ENCODE measurements around the gene TBC1D2.
"Not testable (repeated sequence)": the region's sequence is repeated elsewhere in the genome, so short reads cannot be mapped to it uniquely, and the experiment has no call there.

The TBC1D2 gene

DNA sequence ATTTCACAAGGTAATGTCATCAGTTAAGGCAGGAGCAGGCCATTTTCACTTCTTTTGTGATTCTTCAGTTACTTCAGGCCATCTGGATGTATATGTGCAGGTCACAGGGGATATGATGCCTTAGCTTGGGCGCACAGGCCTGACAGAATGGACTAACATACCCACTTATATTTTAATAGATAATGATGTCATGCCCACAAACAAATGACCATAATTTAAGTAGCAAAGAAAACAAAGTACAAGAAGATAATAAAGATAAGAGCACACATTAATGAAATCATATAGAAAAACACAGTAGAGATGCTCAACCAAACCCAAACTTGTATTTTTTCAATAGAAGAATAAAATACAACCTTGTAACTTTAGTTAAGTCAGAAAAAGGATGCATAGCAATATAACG lies 19.7 kb upstream of the TBC1D2 start:
- FAIRE-seq (no peak), DNase-seq (ENCODE audit: low spot score) (no peak)

DNA sequence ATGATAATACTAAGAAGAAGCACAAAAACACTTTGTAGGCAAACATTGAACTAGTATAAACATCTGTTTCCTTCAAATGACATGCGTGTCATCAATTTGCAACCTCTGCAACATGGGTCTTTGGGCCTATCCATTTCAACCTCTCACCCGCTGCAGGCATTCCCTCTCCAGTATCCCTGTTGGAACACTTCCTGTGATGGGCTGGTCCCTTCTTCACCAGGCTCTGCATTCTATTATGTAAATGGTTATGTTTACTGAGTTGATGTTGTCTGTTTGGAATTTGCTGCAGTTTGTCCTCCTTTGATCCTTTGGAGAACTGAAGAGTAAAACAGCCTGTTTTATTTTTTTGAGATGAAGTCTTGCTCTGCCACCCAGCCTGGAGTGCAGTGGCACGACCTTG lies 16.6 kb upstream of the TBC1D2 start:
- no peak for FAIRE-seq
- no peak for DNase-seq (ENCODE audit: low spot score)

DNA sequence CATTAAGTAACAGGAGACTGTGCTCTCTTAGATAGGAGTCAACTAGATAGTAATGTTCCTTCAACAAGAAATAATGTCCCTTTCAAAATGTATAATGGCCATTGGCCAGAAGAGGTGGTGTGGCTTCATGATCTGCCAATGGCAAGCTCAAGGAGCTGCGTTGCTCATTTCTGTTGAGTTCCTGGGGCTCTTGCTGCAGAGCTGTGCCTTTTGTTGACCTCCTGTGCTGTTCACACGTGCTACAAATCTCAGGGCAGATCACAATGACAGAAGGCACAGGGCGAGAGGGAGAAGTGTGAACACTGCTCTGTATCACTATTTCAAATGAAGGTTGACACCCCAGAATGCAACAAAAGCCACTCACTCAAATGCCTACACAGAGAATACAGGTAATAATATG lies 16.0 kb upstream of the TBC1D2 start:
- no peak for FAIRE-seq
- no peak for DNase-seq (ENCODE audit: low spot score)

DNA sequence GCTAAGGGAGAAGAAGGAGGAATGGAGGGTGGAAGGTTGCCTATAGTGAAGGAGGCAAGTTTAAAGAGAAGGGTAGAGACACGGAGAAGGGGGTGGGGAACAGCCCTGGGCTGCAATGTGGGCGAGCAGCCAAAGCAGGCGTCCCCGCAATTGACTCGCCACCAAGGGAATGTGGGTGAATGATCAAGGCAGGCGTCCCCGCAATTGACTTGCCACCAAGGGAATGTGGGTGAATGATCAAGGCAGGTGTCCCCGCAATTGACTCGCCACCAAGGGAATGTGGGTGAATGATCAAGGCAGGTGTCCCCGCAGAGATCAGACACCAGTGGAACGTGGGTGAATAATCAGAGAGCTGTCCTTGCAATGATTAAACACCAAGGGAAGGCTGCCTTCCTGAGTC lies 14.8 kb upstream of the TBC1D2 start:
- FAIRE-seq; DNase-seq (ENCODE audit: low spot score): not testable (repeated sequence)

DNA sequence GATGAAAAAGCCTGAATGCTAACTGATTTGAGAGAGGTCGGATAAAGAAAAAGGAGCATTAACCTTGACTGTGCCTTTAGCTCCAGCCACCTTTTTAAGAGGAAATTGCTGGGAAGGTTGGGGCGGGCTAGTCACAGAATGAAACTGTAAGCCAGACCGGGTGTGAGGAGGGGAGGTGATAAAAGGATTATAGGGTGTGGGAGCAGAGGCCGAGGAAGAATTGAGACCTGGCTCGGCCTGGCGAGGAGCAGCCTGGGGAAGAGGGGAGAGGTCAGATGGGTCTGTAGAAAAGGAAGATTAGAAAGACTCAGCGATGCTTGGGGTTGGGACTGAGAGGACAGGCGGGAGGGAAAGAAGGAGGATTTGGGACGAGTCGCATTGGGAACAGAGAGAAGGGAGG lies 14.2 kb upstream of the TBC1D2 start:
- not testable (repeated sequence) for FAIRE-seq; DNase-seq (ENCODE audit: low spot score)

DNA sequence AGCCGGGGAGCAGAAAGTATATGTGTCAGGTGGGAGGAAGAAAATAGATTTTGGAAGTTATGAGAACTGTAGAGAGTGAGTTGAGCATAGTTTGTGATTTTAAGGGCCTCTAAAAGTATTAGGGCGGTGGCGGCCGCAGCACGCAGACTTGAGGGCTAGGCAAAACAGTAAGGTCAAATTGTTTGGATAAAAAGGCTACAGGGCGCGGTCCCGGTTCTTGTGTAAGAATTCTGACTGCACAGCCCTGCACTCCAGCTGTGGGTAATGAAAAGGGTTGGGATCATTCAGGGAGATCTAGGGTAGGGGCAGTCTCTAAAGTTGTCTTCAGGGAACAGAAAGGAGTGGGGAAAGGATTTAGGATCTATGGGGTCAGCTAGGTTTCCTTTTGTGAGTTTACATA lies 12.1 kb upstream of the TBC1D2 start:
- FAIRE-seq = not testable (repeated sequence)

DNA sequence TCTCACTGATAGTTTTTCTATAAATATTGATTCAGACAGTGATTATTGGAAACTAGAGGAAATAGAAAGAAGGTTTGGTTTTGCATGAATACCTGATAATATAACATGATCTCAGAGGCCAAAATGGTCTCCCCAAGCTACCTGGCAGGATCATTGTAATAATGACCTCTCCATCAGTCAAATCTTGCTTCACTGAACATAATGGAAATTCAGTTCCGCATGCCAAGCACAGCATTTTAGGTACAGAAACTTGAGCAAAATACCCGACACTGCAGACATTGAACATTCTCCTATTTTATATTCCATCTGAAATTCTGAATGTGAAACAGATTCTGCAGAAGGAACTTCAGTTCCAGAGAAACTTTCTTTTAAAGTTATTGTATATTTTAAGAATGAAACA lies 9.1 kb upstream of the TBC1D2 start:
- FAIRE-seq (no peak), DNase-seq (ENCODE audit: low spot score) (no peak)

More for the DNA sequence above, 12.1 kb upstream of the TBC1D2 start:
- not testable (repeated sequence) for DNase-seq (ENCODE audit: low spot score)

DNA sequence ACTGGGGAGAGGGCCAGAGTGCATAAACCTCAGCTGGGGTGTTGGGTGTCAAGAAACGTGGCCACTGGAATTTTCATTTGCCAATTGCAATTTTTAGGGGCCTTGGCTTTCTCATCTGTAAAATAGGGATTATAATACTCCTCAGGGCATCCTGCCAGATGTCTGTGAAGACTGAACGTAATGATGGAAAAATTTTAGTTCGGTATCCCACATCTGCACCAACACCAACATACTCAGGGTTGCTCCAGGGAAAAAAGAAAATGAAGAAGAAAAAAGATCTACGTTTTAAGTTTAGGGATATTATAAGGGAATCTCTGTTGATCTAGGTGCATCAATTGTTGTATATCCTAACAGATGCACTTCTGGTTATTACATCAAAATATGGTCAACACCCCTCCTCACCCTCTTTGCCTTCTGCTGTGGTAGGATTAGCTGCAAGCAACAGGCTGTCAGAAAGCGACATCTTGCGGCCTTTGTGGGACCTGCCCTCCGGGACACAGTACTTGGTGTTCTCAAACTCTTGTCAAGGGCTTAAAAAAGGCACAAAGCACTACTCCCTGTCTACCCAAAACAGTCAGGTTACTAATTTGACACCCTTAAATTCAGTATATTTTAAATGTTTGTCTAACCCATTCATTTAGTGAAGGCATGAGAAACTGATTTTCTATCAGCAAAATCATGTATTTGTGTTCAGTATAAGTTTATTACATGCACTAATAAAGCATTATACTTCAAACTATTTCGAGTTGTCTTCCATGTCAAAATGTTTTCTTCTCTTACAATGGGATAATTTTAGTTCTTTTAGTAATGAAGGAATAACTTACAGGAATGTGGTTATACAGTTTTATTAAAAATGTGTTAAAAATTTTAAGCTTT lies 8.3 kb upstream of the TBC1D2 start:
- FAIRE-seq = peak; percentile 30
- peak; percentile 62 for DNase-seq (ENCODE audit: low spot score)

DNA sequence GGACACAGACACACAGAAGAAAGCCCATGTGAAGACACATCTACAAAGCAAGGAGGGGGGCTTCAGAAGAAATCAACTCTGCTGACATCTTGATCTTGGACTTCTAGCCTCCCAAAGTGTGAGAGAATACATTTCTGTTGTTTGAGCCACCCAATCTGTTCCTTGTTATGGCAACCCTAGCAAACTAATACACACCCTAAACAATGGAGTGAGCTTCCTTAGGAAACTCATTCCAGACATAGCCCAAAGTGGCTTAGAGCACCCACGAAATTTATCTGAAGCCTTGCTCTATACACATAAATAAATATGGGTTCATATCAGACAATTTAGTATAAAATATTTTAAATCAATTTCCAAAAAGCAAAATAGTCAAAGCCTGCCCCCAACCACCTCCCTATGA lies 7.6 kb upstream of the TBC1D2 start:
- no peak for DNase-seq (ENCODE audit: low spot score)
- FAIRE-seq = no peak

DNA sequence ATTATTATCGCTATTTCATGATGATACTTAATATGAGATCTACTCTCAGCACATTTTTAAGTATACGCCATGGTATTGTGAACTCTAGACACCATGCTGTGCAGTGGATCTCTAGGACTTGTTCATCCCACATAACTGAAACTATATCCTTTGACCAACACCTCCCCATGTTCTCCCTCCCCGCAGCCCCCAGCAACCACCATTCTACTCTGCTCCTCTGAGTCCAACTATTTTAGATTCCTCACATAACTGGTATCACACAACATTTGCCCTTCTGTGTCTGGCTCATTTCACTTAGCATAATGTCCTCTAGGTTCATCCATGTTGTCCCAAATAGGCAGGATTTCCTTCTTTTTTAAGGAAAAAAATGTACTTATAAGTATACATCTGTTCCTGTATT lies 6.6 kb upstream of the TBC1D2 start:
- FAIRE-seq = no peak

DNA sequence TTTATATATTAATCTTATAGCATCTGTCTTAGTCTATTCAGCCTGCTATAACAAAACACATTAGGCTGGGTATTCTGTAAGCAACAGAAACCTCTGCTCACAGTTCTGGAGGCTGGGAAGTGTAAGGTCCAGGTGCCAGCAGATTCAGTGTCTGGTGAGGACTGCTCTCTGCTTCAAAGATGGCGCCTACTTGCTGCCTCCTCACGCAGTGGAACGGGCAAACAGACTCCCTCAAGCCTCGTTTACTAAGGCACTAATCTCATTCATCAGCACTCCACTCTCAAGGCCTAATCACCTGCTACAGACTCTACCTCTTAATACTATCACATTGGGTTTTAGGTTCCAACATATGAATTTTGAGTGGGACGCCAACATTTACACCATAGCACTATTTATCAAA lies 5.2 kb upstream of the TBC1D2 start:
- DNase-seq (ENCODE audit: low spot score) (no peak), FAIRE-seq (no peak)

More for the DNA sequence above, 6.6 kb upstream of the TBC1D2 start:
- DNase-seq (ENCODE audit: low spot score) = no peak

DNA sequence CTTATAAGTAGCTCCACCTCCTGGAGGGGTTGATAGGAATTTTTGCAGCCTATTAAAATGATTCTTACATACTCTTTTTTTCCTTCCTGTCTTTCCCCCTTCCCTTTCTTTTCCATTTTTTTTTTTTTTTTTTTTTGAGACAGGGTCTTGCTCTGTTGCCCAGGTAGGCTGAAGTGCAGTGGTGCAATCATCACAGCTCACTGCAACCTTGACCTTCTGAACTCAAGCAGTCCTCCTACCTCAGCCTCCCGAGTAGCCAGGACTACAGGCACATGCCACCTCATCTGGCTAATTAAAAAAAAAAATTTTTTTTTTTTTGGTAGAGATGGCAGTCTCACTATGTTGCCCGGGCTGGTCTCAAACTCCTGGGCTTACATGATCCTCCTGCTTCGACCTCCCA lies 4.3 kb upstream of the TBC1D2 start:
- no peak for FAIRE-seq
- no peak for DNase-seq (ENCODE audit: low spot score)

DNA sequence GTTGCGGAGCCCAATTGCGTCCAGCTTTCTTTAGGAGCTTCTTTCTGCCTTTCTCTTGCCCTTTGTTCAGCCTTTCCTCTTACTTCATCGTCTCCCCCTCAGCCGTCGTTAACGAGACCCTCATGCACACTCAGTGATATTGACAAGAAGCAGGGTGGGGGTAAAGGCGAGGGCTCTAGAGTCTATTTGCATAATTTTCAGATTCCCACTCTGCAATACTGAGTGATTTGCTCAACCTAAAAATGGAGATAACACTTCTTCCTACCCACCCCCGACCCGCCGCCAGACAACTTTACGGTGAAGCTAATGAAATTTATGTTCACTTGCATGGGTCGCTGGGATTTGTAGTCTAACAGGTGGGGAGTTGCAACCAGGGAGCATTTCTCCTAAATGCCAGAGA lies 1.3 kb upstream of the TBC1D2 start:
- DNase-seq (ENCODE audit: low spot score) = no peak
- FAIRE-seq = no peak

DNA sequence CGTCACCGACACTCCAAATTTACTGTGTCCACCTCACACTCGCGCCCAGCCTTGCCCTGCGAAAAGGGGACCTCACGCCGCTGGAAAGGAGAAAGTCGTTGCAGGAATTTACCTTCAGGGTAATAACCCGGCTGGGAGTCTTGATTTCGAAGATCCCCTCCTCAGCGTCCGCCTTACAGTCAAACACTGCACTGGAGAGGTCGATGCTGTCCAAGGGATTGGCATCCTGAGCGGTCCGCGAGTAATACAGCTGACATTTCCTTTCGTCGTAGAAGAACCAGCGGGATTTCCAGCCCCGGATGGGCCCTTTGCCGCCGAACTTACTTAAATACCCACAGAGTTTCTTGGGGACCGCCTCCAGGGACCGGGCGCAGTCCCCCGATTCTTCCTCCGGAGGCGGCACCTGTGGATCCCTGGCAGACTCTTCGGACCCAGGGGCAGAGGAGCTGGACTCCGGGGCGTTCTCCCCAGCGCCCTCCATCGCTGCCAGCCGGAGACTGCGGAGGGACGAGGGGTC lies 330 bp downstream of the TBC1D2 start:
- no peak for DNase-seq (ENCODE audit: low spot score)
- FAIRE-seq = no peak

DNA sequence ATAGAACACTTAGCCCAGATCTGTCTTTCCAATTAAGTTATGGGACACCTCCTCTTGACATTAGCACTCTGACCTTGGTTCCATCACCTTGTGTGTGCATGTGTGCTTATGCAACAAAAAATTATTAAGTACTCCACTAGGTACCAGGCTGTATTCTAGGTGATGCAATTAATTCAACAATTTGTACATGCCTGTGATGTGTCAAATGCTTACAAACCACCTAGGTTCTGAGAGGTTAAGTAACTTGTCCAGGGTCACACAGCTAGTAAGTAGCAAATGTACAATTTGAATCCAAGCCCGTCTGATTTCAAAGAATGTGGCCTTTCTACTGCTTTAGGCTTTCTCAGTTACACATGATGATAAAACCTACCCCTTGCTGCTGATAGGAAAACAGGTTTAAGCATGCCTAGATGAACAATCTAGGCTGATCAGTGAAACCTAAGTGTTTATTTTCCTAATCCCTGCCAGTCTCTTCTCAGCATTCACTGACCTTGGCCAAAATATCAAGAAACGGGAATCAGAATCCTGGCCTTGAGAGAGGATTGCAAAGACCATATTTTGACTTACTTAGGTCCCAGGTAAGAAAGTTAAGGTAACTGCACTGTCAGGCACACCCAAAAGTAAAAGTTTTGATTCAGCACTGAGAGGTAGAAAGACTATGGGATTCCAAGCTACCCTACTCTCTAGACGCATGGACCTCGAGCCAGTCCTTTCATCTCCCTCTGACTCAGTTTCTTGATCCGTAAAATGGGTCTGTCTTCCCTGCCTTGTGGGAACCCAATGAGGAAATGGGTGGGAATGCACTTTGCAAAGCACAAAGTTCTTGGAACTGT lies 1.0 kb downstream of the TBC1D2 start:
- DNase-seq (ENCODE audit: low spot score) (no peak), FAIRE-seq (no peak)

DNA sequence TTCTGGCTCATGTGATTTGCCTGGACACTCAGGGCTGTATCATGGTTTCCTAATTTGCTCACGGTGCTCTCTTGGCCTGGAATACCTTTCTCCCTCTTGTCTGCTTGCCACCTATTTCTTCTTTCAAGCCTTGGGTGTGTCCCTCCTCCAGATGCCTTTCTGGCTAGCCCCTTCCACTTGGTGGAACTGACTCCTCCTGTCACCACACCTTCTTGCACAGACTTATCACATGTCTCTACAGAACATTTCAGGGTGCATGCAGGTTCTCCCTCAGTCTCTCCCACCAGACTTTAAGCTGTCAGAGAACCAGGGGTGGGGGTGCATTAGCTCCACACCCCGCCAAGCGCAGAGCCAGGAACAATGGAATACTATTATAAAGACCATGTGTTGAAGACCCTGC lies 1.9 kb downstream of the TBC1D2 start:
- no peak for FAIRE-seq

DNA sequence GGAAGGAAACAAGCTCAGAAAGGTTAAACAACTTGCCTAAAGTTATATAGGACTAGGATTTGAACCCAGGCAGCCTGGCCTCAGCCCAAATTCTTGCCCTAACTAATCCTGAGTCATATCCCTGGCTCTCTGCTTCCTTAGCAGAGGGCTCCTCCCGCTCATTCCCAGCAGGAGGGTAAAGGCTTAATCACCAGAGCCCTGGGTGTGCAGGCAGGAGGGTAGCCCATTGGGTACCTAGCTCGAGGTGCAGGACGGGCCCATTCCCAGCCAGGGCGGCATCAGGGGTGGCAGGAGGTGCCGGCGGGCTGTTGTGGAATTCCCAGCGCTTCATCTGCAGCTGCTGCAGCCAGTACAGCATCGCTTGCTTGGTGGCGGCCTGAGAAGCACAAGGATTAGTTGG lies 3.9 kb downstream of the TBC1D2 start:
- peak; percentile 89 for FAIRE-seq

More for the DNA sequence above, 1.9 kb downstream of the TBC1D2 start:
- no peak for DNase-seq (ENCODE audit: low spot score)

DNA sequence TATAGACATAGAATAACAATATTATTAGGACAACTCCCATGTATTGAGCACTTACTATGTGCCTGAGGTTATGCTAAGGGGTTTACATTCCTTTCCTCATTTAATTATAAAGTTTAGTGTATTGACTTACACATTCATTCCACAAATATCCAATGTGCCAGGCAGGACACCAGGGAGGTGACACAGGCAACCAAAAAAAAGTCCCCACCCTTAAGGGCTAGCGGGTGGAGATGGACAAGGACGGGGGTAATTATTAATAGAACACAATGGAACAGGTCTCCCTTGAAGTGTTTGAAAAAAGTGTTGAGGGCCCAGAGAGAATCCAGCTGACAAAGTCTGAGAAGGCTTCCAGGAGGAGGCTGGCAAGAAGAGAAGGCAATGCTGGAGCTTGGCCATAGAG lies 5.7 kb downstream of the TBC1D2 start:
- no peak for FAIRE-seq
- DNase-seq (ENCODE audit: low spot score) = no peak

More for the DNA sequence above, 3.9 kb downstream of the TBC1D2 start:
- peak; percentile 96 for DNase-seq (ENCODE audit: low spot score)

DNA sequence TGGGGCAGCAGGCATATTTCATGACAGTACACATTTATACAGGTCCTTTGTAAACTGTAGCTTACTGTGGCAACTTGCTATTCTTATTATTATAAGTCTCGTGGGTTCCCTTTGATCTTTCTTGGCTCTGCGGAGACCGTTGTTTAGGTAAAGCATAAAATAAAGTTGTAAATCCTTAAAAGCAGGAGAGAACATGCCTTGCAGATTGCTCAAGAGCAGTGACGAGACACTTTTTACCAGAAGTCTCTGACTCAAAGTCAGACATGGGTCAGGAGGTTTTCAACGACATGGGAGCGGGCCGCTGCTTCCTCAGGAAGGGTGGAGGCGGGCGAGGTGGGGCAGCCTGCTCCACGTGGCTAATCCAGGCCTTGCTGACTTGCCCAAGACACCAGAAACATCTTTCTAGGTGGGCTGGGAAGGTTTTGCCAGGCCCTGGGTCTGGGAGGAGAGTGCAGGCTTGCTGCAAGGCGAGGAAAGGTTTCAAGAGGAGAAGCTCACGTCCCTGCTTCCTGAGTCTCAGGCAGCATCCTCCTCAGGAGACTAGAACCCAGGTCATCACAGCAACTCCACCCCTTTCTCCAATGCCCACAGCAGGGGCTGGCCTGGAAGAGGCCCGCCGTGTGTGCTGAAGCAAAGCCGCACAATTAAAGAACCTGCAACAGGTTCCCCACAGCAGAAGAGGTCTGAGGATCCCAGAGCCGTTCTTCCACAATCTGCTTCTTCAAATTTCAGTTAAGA lies 6.5 kb downstream of the TBC1D2 start:
- DNase-seq (ENCODE audit: low spot score) = peak; percentile 83
- peak; percentile 80 for FAIRE-seq

DNA sequence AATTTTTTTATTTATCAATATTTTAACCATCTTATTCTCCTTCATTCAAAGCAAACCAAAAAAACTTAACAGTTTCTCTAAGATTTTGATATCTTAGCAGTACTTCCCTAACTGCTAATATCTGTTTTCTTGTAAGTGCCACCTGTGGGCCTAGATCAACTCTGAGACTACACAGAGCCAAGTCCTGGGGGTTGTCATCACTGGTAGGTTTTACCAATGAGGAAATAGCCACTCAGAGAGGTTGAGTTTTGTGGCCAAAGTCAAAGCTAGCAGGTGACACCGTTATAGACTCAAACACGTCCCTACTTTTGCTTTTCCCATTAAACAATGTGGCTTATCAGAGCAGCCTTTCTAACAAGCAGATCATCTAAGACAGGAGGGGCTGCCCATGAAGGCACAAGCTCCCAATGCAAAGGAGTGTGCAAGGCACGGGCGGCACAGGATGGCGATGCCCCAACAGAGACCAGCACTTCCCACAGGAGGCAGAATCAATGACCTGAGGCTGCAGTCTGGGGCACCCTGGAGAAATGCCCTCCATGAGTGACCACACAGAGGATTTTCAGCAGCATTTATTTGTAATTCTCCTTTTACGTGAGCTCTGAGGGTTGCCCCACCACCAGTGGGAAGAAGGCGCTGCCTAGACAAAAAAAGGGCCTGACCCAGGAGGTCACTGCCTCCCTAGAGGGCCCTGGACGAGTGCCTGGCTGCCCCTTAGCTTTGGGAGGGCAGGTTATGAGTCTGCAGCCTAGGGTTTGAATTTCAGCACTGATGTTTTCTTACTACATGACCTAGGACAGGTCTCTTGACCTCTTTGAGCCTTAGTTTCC lies 7.4 kb downstream of the TBC1D2 start:
- no peak for DNase-seq (ENCODE audit: low spot score)
- FAIRE-seq = no peak

DNA sequence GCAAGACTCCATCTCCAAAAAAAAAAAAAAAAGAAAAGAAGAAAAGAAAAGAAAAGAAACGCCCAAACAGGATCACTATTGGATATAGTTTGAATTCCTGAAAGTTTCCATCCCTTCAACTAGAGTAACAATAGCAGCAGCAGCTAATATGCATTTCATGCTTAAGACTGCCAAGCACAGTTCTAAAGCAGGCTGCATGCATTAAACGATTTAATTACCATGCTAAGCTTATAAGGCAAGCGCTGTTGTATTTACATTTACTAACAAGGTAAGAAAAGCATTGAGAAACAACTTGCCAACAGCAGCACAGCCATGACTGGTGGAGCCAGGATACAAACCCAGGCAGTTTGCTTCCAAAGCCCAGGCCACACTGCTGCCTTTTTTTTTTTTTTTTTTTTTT lies 13.0 kb downstream of the TBC1D2 start:
- DNase-seq (ENCODE audit: low spot score) = no peak
- no peak for FAIRE-seq

All from RCC 7860 (cell line).